GM12878 (cell line): ENCODE results near the gene MDFIC.

Source experiments
- BRCA1 ChIP-seq: IDR thresholded peaks from 2 replicates; pipeline ENCODE4 v1.6.1; 2011; ENCODE audit warnings: low read depth, low read length, improper control_type of control experiment
- CHD4 ChIP-seq: fragments of 200-600 bp; sonication (generic); IDR thresholded peaks from 2 replicates; pipeline ENCODE4 v1.6.1; 2016; ENCODE audit warnings: mild to moderate bottlenecking
- ETV6 ChIP-seq, 2 experiments: fragments of 450-650 bp in 1 of 2; IDR thresholded peaks in 1 of 2; conservative IDR thresholded peaks in 1 of 2; 2 replicates each; pipeline ENCODE4 v1.6.1; 2014; ENCODE audit warnings: antibody characterized with exemption in 1 of 2, borderline replicate concordance in 1 of 2, low read depth in 1 of 2, mild to moderate bottlenecking in 1 of 2, moderate library complexity in 1 of 2
- MXI1 ChIP-seq: fragments of 150-350 bp; IDR thresholded peaks from 2 replicates; pipeline ENCODE4 v1.6.1; 2011; ENCODE audit warnings: low read depth, mild to moderate bottlenecking, inconsistent platforms, low read length, improper control_type of control experiment
- NFYA ChIP-seq: IDR thresholded peaks from 2 replicates; pipeline ENCODE4 v1.6.1; 2011; ENCODE audit warnings: low read depth, mild to moderate bottlenecking, low read length, improper control_type of control experiment, borderline replicate concordance
- RBBP5 ChIP-seq: fragments of 200-600 bp; sonication (generic); conservative IDR thresholded peaks from 2 replicates; pipeline ENCODE4 v1.6.1; 2016
- SRF ChIP-seq, 2 experiments: IDR thresholded peaks; 2 replicates each; pipeline ENCODE4 v1.6.1; 2011; ENCODE audit warnings: low read depth in 2 of 2, low read length in 2 of 2, mild to moderate bottlenecking in 1 of 2, moderate library complexity in 1 of 2
- YY1 ChIP-seq: IDR thresholded peaks from 2 replicates; pipeline ENCODE4 v1.6.1; 2011; ENCODE audit warnings: low read depth, mild to moderate bottlenecking, low read length
- ZNF207 ChIP-seq: fragments of 450-650 bp; IDR thresholded peaks from 2 replicates; pipeline ENCODE4 v1.6.1; 2014; ENCODE audit warnings: antibody characterized with exemption, mild to moderate bottlenecking, borderline replicate concordance
- TF ChIP-seq, protein P1 (sequence below), 3 experiments: IDR thresholded peaks in 2 of 3; conservative IDR thresholded peaks in 1 of 3; 2 replicates each; pipeline ENCODE4 v1.5.1; 2011; ENCODE audit warnings: low read depth in 3 of 3, low read length in 3 of 3, mild to moderate bottlenecking in 3 of 3, control low read depth in 2 of 3, moderate library complexity in 2 of 3, inconsistent platforms in 1 of 3, mixed read lengths in 1 of 3; ENCODE audit not compliant: control insufficient read depth in 2 of 3, insufficient read depth in 1 of 3; ENCODE audit errors: extremely low read depth in 1 of 3
- TF ChIP-seq, protein P2 (sequence below): IDR thresholded peaks from 2 replicates; pipeline ENCODE4 v1.6.1; 2011; ENCODE audit warnings: borderline replicate concordance, low read depth, mild to moderate bottlenecking, moderate library complexity, low read length; ENCODE audit not compliant: insufficient read depth, poor library complexity, severe bottlenecking

GRCh38 chr7:115044224-115044623 lies 122.3 kb downstream of the MDFIC start:
- TF ChIP-seq MXI1 (no peak), SRF (IDR thresholded peaks at IDR 0.05; ENCODE audit: low read depth in 2 of 2, low read length in 2 of 2) (no peak), ZNF207 (no peak), RBBP5 (no peak), CHD4 (no peak), NFYA (no peak), YY1 (no peak), ETV6 (conservative IDR thresholded peaks at IDR 0.05 in 1 of 2, IDR thresholded peaks at IDR 0.05 in 1 of 2; ENCODE audit: borderline replicate concordance in 1 of 2, low read depth in 1 of 2) (no peak), BRCA1 (no peak)
- TF ChIP-seq, protein P1, sequence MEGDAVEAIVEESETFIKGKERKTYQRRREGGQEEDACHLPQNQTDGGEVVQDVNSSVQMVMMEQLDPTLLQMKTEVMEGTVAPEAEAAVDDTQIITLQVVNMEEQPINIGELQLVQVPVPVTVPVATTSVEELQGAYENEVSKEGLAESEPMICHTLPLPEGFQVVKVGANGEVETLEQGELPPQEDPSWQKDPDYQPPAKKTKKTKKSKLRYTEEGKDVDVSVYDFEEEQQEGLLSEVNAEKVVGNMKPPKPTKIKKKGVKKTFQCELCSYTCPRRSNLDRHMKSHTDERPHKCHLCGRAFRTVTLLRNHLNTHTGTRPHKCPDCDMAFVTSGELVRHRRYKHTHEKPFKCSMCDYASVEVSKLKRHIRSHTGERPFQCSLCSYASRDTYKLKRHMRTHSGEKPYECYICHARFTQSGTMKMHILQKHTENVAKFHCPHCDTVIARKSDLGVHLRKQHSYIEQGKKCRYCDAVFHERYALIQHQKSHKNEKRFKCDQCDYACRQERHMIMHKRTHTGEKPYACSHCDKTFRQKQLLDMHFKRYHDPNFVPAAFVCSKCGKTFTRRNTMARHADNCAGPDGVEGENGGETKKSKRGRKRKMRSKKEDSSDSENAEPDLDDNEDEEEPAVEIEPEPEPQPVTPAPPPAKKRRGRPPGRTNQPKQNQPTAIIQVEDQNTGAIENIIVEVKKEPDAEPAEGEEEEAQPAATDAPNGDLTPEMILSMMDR (IDR thresholded peaks at IDR 0.05 in 2 of 3, conservative IDR thresholded peaks at IDR 0.05 in 1 of 3; ENCODE audit: control insufficient read depth in 2 of 3, extremely low read depth in 1 of 3, insufficient read depth in 1 of 3, low read depth in 3 of 3, low read length in 3 of 3) = no peak
- TF ChIP-seq, protein P2, sequence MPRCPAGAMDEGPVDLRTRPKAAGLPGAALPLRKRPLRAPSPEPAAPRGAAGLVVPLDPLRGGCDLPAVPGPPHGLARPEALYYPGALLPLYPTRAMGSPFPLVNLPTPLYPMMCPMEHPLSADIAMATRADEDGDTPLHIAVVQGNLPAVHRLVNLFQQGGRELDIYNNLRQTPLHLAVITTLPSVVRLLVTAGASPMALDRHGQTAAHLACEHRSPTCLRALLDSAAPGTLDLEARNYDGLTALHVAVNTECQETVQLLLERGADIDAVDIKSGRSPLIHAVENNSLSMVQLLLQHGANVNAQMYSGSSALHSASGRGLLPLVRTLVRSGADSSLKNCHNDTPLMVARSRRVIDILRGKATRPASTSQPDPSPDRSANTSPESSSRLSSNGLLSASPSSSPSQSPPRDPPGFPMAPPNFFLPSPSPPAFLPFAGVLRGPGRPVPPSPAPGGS = no peak
